PFSK-1 (cell line): ENCODE measurements around the gene COL2A1.

Source experiments
- FOXP2 ChIP-seq: optimal IDR thresholded peaks from 2 replicates; pipeline ENCODE3; 2011; ENCODE audit warnings: borderline replicate concordance, control low read depth, inconsistent platforms; ENCODE audit not compliant: insufficient read depth; ENCODE audit errors: extremely low read length, extremely low read depth
- POLR2AphosphoS5 ChIP-seq: IDR thresholded peaks from 2 replicates; pipeline ENCODE4 v1.6.1; 2012; ENCODE audit warnings: low read depth, mild to moderate bottlenecking, control low read depth, low read length, moderate library complexity
- REST ChIP-seq, 2 experiments: IDR thresholded peaks; 2 replicates each; pipeline versions ENCODE4 v1.6.1 to v1.8.0; 2011 to 2012; ENCODE audit warnings: low read depth in 2 of 2, low read length in 2 of 2, control low read depth in 1 of 2, inconsistent platforms in 1 of 2, mild to moderate bottlenecking in 1 of 2, moderate library complexity in 1 of 2; ENCODE audit not compliant: insufficient read depth in 1 of 2
- SIN3A ChIP-seq: IDR thresholded peaks from 2 replicates; pipeline ENCODE4 v1.6.1; 2012; ENCODE audit warnings: mild to moderate bottlenecking, low read length, moderate library complexity, borderline replicate concordance; ENCODE audit not compliant: insufficient read depth
- TAF1 ChIP-seq: IDR thresholded peaks from 2 replicates; pipeline ENCODE4 v1.6.1; 2012; ENCODE audit warnings: low read length, control low read depth, borderline replicate concordance; ENCODE audit not compliant: insufficient read depth

The COL2A1 gene

GRCh38 chr12:47990351-47991105, 13.7 kb downstream of the COL2A1 start:
- no peak for TF ChIP-seq POLR2AphosphoS5
- no peak for TF ChIP-seq REST (IDR thresholded peaks at IDR 0.05; ENCODE audit: insufficient read depth in 1 of 2, low read depth in 2 of 2, low read length in 2 of 2)
- no peak for TF ChIP-seq TAF1
- TF ChIP-seq FOXP2: no peak
- TF ChIP-seq SIN3A: no peak

DNA sequence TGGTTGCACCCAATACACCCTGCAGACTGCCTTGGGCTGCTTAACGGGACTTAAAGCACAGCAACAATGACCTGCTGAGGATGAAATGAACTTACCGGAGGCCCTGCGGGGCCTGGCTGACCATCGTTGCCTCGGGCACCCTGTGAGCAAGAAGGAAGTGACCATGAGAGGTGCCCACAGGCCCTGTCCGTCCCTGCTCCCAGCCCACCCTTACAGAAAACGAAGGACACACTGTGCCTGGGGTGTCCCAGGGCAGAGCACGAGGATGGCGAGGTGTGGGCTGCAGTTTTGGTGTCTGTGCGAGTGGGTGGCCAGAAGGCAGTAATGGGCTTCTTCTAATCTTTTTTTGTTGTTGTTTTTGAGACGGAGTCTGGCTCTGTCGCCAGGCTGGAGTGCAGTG, 14.6 kb downstream of the COL2A1 start:
- no peak for TF ChIP-seq TAF1
- no peak for TF ChIP-seq SIN3A
- TF ChIP-seq REST (IDR thresholded peaks at IDR 0.05; ENCODE audit: insufficient read depth in 1 of 2, low read depth in 2 of 2, low read length in 2 of 2): no peak
- TF ChIP-seq FOXP2: no peak
- no peak for TF ChIP-seq POLR2AphosphoS5

DNA sequence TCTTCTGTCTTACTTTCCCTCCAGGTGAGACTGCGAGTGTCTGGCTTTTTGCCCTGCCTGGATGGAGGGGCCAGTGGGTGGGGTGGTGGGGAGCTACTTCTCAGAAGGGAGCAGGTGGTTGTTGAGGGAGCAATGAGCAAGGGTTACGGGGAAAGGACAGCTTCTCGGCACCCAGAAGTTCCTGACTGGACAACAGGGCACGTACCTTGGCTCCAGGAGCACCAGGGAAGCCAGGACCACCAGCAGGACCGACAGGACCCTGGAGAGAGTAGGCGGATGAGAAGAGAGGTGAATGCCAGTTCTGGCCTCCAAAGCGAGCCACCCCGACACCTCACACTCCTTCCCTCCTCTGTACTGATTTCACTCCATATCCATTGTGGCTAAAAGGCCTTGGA, 15.3 kb downstream of the COL2A1 start:
- no peak for TF ChIP-seq TAF1
- no peak for TF ChIP-seq REST (IDR thresholded peaks at IDR 0.05; ENCODE audit: insufficient read depth in 1 of 2, low read depth in 2 of 2, low read length in 2 of 2)
- no peak for TF ChIP-seq POLR2AphosphoS5
- no peak for TF ChIP-seq SIN3A
- no peak for TF ChIP-seq FOXP2

DNA sequence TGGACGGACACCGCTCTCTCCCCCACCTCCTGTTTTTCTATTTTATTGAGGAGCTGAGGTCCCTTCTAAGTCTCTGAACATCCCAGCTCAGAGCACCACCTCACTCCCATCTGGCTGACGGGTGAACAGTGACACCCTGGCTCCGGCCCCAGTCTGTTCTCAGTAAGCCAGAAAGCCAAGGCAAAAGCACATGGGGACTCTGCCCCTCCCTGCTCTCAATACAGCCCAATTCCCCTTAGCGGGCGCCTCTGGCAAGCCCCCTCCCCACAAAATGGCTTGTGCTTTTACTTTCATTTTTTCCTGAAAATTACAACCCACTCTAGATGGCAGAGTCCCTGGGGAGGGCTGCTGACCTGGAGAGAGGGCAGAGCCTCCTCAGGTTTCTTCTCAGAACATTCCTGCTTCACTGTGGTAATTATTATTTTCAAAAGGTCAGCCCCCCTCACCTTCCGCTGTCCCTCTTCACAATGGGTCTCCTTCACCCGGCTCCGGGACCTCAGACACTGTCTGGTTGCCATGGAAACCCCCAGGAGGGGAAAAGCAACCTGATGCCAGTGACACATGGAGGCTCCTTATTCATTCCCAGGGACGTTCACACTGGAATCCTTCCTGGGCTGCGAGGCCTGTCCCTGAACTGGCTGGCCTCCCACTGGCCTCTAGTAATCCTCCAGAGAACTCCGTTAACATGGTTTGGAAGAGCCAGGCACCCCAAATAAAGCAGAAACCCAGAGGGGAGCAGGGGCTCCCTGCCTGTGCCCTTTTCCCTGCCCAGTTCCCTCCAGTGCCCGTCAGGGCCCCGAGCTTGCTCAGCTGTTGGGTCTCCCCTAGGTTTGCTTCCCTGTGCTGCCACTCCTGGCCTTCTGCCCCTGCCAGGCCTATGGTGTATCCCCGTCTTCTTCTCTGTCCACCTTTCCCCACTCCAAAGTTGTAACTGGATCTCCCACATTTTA, 15.9 kb downstream of the COL2A1 start:
- no peak for TF ChIP-seq POLR2AphosphoS5
- no peak for TF ChIP-seq TAF1
- TF ChIP-seq FOXP2: no peak
- TF ChIP-seq SIN3A: no peak
- no peak for TF ChIP-seq REST (IDR thresholded peaks at IDR 0.05; ENCODE audit: insufficient read depth in 1 of 2, low read depth in 2 of 2, low read length in 2 of 2)
